Mononuclear cell (primary cell): ENCODE data around the gene TMTC3. TPM values are rescaled to one million over a fixed set of nuclear protein-coding genes. Genes with fewer than 3 reads are reported as not detected.
"Not testable (repeated sequence)": the region's sequence is repeated elsewhere in the genome, so short reads cannot be mapped to it uniquely, and the experiment has no call there.

Experiments used
- H3K27me3 ChIP-seq: 2 replicates; pipeline ENCODE4 v1.6.0; 2011; ENCODE audit warnings: low read length, control low read depth; ENCODE audit not compliant: insufficient read depth
- H3K4me1 ChIP-seq: 2 replicates; pipeline ENCODE4 v1.5.1; 2011; ENCODE audit warnings: mild to moderate bottlenecking, low read length, control low read depth; ENCODE audit not compliant: insufficient read depth
- H3K4me3 ChIP-seq: 2 replicates; pipeline ENCODE4 v1.5.1; 2011; ENCODE audit warnings: mild to moderate bottlenecking, low read length, moderate library complexity
- H3K9me3 ChIP-seq: 2 replicates; pipeline ENCODE4 v1.5.1; 2011; ENCODE audit warnings: low read depth, mild to moderate bottlenecking, control low read depth, low read length
- total RNA-seq: library from RNA; depleted of rRNA; stranded (reverse); fragments of >200 nt; gene quantifications from one replicate; pipeline ENCODE4 v1.2.3, GENCODE V29; 2012

The TMTC3 gene
- total RNA-seq, 1 donor = 9.2 TPM

GRCh38 chr12:88185279-88185678 is 43.2 kb downstream of the TMTC3 start:
- Histone ChIP-seq H3K4me3 (no peak overlapping the region), H3K4me1 (no peaks in the 10 kb centered on the region), H3K27me3 (no peaks in the 10 kb centered on the region), H3K9me3 (no peaks in the 10 kb centered on the region)

GRCh38 chr12:88185988-88186387 is 43.9 kb downstream of the TMTC3 start:
- no peaks in the 10 kb centered on the region for H3K4me1 ChIP-seq
- no peaks in the 10 kb centered on the region for H3K27me3 ChIP-seq
- no peak overlapping the region for H3K4me3 ChIP-seq
- no peaks in the 10 kb centered on the region for H3K9me3 ChIP-seq

- Histone ChIP-seq H3K27me3 (no peaks in the 10 kb centered on the region), H3K4me3 (no peak overlapping the region), H3K9me3 (no peaks in the 10 kb centered on the region), H3K4me1 (no peaks in the 10 kb centered on the region)
Measured at GRCh38 chr12:88187571-88187970, 45.5 kb downstream of the TMTC3 start.

GRCh38 chr12:88188180-88188579 is 46.1 kb downstream of the TMTC3 start:
- no peak overlapping the region for H3K4me3 ChIP-seq
- H3K27me3 ChIP-seq = no peaks in the 10 kb centered on the region
- H3K4me1 ChIP-seq = no peaks in the 10 kb centered on the region
- H3K9me3 ChIP-seq = no peaks in the 10 kb centered on the region

GRCh38 chr12:88192426-88192825 is 50.3 kb downstream of the TMTC3 start:
- no peak overlapping the region for H3K4me3 ChIP-seq
- H3K9me3 ChIP-seq = no peaks in the 10 kb centered on the region
- no peaks in the 10 kb centered on the region for H3K27me3 ChIP-seq
- H3K4me1 ChIP-seq = no peaks in the 10 kb centered on the region

- Histone ChIP-seq H3K27me3 (no peaks in the 10 kb centered on the region), H3K4me3 (no peak overlapping the region), H3K9me3 (no peaks in the 10 kb centered on the region), H3K4me1 (no peaks in the 10 kb centered on the region)
Measured at GRCh38 chr12:88194868-88195267, 52.8 kb downstream of the TMTC3 start.

GRCh38 chr12:88200029-88200428 is 57.9 kb downstream of the TMTC3 start:
- H3K4me3 ChIP-seq = no peak overlapping the region
- H3K4me1 ChIP-seq = no peaks in the 10 kb centered on the region
- no peaks in the 10 kb centered on the region for H3K27me3 ChIP-seq
- H3K9me3 ChIP-seq = no peaks in the 10 kb centered on the region

GRCh38 chr12:88202500-88202899 is 60.4 kb downstream of the TMTC3 start:
- Histone ChIP-seq H3K4me3 (no peak overlapping the region), H3K4me1 (no peaks in the 10 kb centered on the region), H3K9me3 (no peaks in the 10 kb centered on the region), H3K27me3 (no peaks in the 10 kb centered on the region)

- H3K4me3 ChIP-seq = no peak overlapping the region
- H3K27me3 ChIP-seq = no peaks in the 10 kb centered on the region
- H3K9me3 ChIP-seq = no peaks in the 10 kb centered on the region
- no peaks in the 10 kb centered on the region for H3K4me1 ChIP-seq
Measured at GRCh38 chr12:88206601-88207000, 64.5 kb downstream of the TMTC3 start.

GRCh38 chr12:88207921-88208620 is 66.0 kb downstream of the TMTC3 start:
- Histone ChIP-seq H3K4me3 (no peak overlapping the region), H3K9me3 (peaks cover 5% of the 10 kb centered on the region), H3K4me1 (no peaks in the 10 kb centered on the region), H3K27me3 (no peaks in the 10 kb centered on the region)

- H3K4me3 ChIP-seq = no peak overlapping the region
- H3K9me3 ChIP-seq = peaks cover 7% of the 10 kb centered on the region
- no peaks in the 10 kb centered on the region for H3K27me3 ChIP-seq
- no peaks in the 10 kb centered on the region for H3K4me1 ChIP-seq
Measured at GRCh38 chr12:88208661-88209060, 66.6 kb downstream of the TMTC3 start.

- not testable (repeated sequence) for H3K4me1 ChIP-seq, H3K27me3 ChIP-seq, H3K4me3 ChIP-seq
- peaks cover 13% of the 10 kb centered on the region for H3K9me3 ChIP-seq
Measured at GRCh38 chr12:88210311-88210710, 68.2 kb downstream of the TMTC3 start.

GRCh38 chr12:88218293-88218692 is 76.2 kb downstream of the TMTC3 start:
- no peak overlapping the region for H3K4me3 ChIP-seq
- no peaks in the 10 kb centered on the region for H3K4me1 ChIP-seq
- H3K9me3 ChIP-seq = peaks cover 28% of the 10 kb centered on the region
- H3K27me3 ChIP-seq = no peaks in the 10 kb centered on the region

- Histone ChIP-seq H3K4me1 (no peaks in the 10 kb centered on the region), H3K9me3 (peaks cover 22% of the 10 kb centered on the region), H3K4me3 (no peak overlapping the region), H3K27me3 (no peaks in the 10 kb centered on the region)
Measured at GRCh38 chr12:88219861-88220260, 77.8 kb downstream of the TMTC3 start.

GRCh38 chr12:88223519-88223918 is 81.4 kb downstream of the TMTC3 start:
- Histone ChIP-seq H3K4me1 (no peaks in the 10 kb centered on the region), H3K27me3 (no peaks in the 10 kb centered on the region), H3K9me3 (peaks cover 22% of the 10 kb centered on the region), H3K4me3 (no peak overlapping the region)

GRCh38 chr12:88225776-88226175 is 83.7 kb downstream of the TMTC3 start:
- Histone ChIP-seq H3K4me1 (no peaks in the 10 kb centered on the region), H3K9me3 (peaks cover 2% of the 10 kb centered on the region), H3K27me3 (no peaks in the 10 kb centered on the region), H3K4me3 (no peak overlapping the region)
